H1 (cell line): Measurements from ENCODE around the gene CYTH1. TPM values are rescaled to one million over a fixed set of nuclear protein-coding genes. Genes with fewer than 3 reads are reported as not detected.

Experiments used
- CTCF ChIA-PET: fragments of 300-600 bp; sonication (Branson Sonifier 250); formaldehyde crosslinking; loops from one replicate; lab custom pipeline; 2021; ENCODE audit not compliant: partially characterized antibody; lab: Charles Lee
- POLR2A ChIA-PET: fragments of 300-600 bp; sonication (Branson Sonifier 250); formaldehyde crosslinking; loops from one replicate; lab custom pipeline; 2021; ENCODE audit warnings: inconsistent platforms; ENCODE audit not compliant: partially characterized antibody; lab: Charles Lee
- DNase-seq, 2 experiments: peaks; one replicate each; pipeline versions ENCODE4 v3.0.0 to v3.0.0-alpha.2; 2010 to 2022; ENCODE audit warnings: low spot score in 2 of 2, low read depth in 1 of 2, mixed read lengths in 1 of 2
- FAIRE-seq: peaks from 2 replicates; lab custom pipeline; 2011; peaks lifted over from hg19 to GRCh38; lab: Jason Lieb, UNC
- H2AFZ ChIP-seq: 2 replicates; pipeline ENCODE4 v1.8.1; 2012; ENCODE audit warnings: low read length, inconsistent platforms
- H2AK5ac ChIP-seq: 2 replicates; pipeline ENCODE4 v1.6.1; 2013; ENCODE audit warnings: low read depth, low read length
- H2BK120ac ChIP-seq: replicated peaks from 2 replicates; pipeline ENCODE3; 2013; ENCODE audit warnings: low read depth, low read length, inconsistent platforms
- H2BK12ac ChIP-seq: 2 replicates; pipeline ENCODE4 v1.6.1; 2013; ENCODE audit warnings: low read depth, low read length
- H2BK15ac ChIP-seq: 2 replicates; pipeline ENCODE4 v1.6.1; 2013; ENCODE audit warnings: low read length
- H2BK20ac ChIP-seq: 2 replicates; pipeline ENCODE4 v1.6.1; 2013; ENCODE audit warnings: low read length
- H2BK5ac ChIP-seq: 2 replicates; pipeline ENCODE4 v1.6.1; 2013; ENCODE audit warnings: low read depth, low read length
- H3K14ac ChIP-seq: 2 replicates; pipeline ENCODE4 v1.6.1; 2013; ENCODE audit warnings: inconsistent platforms; ENCODE audit not compliant: insufficient read length
- H3K18ac ChIP-seq: 2 replicates; pipeline ENCODE4 v1.6.1; 2013; ENCODE audit warnings: low read length; ENCODE audit errors: extremely low read depth
- H3K23ac ChIP-seq: 2 replicates; pipeline ENCODE4 v1.6.1; 2013; ENCODE audit warnings: inconsistent platforms; ENCODE audit not compliant: insufficient read length
- H3K23me2 ChIP-seq: 2 replicates; pipeline ENCODE4 v1.6.1; 2013; ENCODE audit warnings: low read depth, low read length
- H3K27ac ChIP-seq: 2 replicates; pipeline ENCODE4 v1.6.1; 2011; ENCODE audit warnings: low read depth, low read length, inconsistent platforms
- H3K27me3 ChIP-seq, 4 experiments: replicated peaks in 1 of 4; 1 replicate in 1 of 4; 2 replicates in 3 of 4; pipeline versions ENCODE4 v1.6.1 to v1.8.1; 2011 to 2013; ENCODE audit warnings: low read length in 3 of 4, mild to moderate bottlenecking in 3 of 4, inconsistent platforms in 2 of 4, mixed read lengths in 2 of 4, moderate library complexity in 1 of 4; ENCODE audit not compliant: control insufficient read depth in 3 of 4, insufficient read depth in 3 of 4; ENCODE audit errors: extremely low read depth in 1 of 4
- H3K36me3 ChIP-seq, 4 experiments: 2 replicates each; pipeline versions ENCODE4 v1.6.1 to v1.8.1; 2011 to 2013; ENCODE audit warnings: mild to moderate bottlenecking in 4 of 4, low read length in 3 of 4, moderate library complexity in 2 of 4, control low read depth in 1 of 4, inconsistent platforms in 1 of 4; ENCODE audit not compliant: insufficient read depth in 4 of 4, control insufficient read depth in 2 of 4
- H3K4ac ChIP-seq: replicated peaks from 2 replicates; pipeline ENCODE3; 2013; ENCODE audit warnings: low read length, low read depth, mixed read lengths, inconsistent platforms; ENCODE audit not compliant: insufficient read length
- H3K4me1 ChIP-seq, 4 experiments: replicated peaks in 1 of 4; 1 replicate in 1 of 4; 2 replicates in 3 of 4; pipeline versions ENCODE4 v1.6.1 to v1.8.1; 2011 to 2013; ENCODE audit warnings: low read length in 3 of 4, inconsistent platforms in 2 of 4, mixed read lengths in 1 of 4; ENCODE audit not compliant: insufficient read depth in 4 of 4, control insufficient read depth in 3 of 4
- H3K4me2 ChIP-seq, 2 experiments: 2 replicates each; pipeline versions ENCODE4 v1.6.1 to v1.8.1; 2011 to 2013; ENCODE audit warnings: low read depth in 2 of 2, low read length in 2 of 2, control low read depth in 1 of 2, inconsistent platforms in 1 of 2, mild to moderate bottlenecking in 1 of 2; ENCODE audit not compliant: insufficient read depth in 1 of 2
- H3K4me3 ChIP-seq, 4 experiments: fragments of 200-600, 300-600 bp in 1 of 4; sonication (generic), shearing (Covaris generic), sonication (Bioruptor Twin) in 1 of 4; 2 replicates each; pipeline versions ENCODE4 v1.5.1 to v1.8.1; 2011 to 2016; ENCODE audit warnings: low read length in 4 of 4, low read depth in 3 of 4, control low read depth in 2 of 4, inconsistent platforms in 2 of 4, mild to moderate bottlenecking in 2 of 4, mixed read lengths in 1 of 4, moderate library complexity in 1 of 4; ENCODE audit not compliant: insufficient read depth in 2 of 4; ENCODE audit errors: extremely low read depth in 1 of 4
- H3K56ac ChIP-seq: replicated peaks from 2 replicates; pipeline ENCODE3; 2013; ENCODE audit warnings: low read depth, mild to moderate bottlenecking, mixed read lengths, low read length, inconsistent platforms; ENCODE audit not compliant: insufficient read length
- H3K79me1 ChIP-seq: 2 replicates; pipeline ENCODE4 v1.6.1; 2013; ENCODE audit warnings: low read depth, low read length, control low read depth
- H3K79me2 ChIP-seq, 2 experiments: 2 replicates each; pipeline versions ENCODE4 v1.6.1 to v1.8.1; 2012 to 2013; ENCODE audit warnings: low read length in 2 of 2, mild to moderate bottlenecking in 2 of 2, inconsistent platforms in 1 of 2; ENCODE audit not compliant: insufficient read depth in 2 of 2, control insufficient read depth in 1 of 2
- H3K9ac ChIP-seq, 4 experiments: replicated peaks in 1 of 4; 1 replicate in 1 of 4; 2 replicates in 3 of 4; pipeline versions ENCODE4 v1.6.1 to v1.8.1; 2011 to 2013; ENCODE audit warnings: low read depth in 3 of 4, low read length in 3 of 4, control low read depth in 2 of 4, mild to moderate bottlenecking in 2 of 4, moderate library complexity in 2 of 4, inconsistent platforms in 1 of 4; ENCODE audit errors: extremely low read depth in 1 of 4
- H3K9me3 ChIP-seq, 2 experiments: 2 replicates each; pipeline versions ENCODE4 v1.6.1 to v1.8.1; 2012 to 2013; ENCODE audit warnings: mild to moderate bottlenecking in 2 of 2, moderate library complexity in 2 of 2, control low read depth in 1 of 2, inconsistent platforms in 1 of 2, low read depth in 1 of 2, low read length in 1 of 2, mixed read lengths in 1 of 2; ENCODE audit not compliant: insufficient read depth in 2 of 2
- H4K20me1 ChIP-seq, 2 experiments: replicated peaks in 1 of 2; 2 replicates each; pipeline versions ENCODE3 to v1.8.1; 2011 to 2013; ENCODE audit warnings: inconsistent platforms in 2 of 2, low read length in 2 of 2, mild to moderate bottlenecking in 1 of 2; ENCODE audit not compliant: insufficient read depth in 2 of 2, control insufficient read depth in 1 of 2
- H4K5ac ChIP-seq: 2 replicates; pipeline ENCODE4 v1.6.1; 2013; ENCODE audit warnings: low read length, low read depth, mixed read lengths, inconsistent platforms; ENCODE audit not compliant: insufficient read length
- H4K8ac ChIP-seq: 2 replicates; pipeline ENCODE4 v1.8.0; 2013; ENCODE audit warnings: mild to moderate bottlenecking, moderate library complexity, low read length, inconsistent platforms; ENCODE audit not compliant: insufficient read depth; ENCODE audit errors: extremely low read depth
- H4K91ac ChIP-seq: replicated peaks from 2 replicates; pipeline ENCODE3; 2013; ENCODE audit warnings: low read length, mixed read lengths, inconsistent platforms; ENCODE audit not compliant: insufficient read length
- BCL11A ChIP-seq, 2 experiments: IDR thresholded peaks; one replicate each; pipeline ENCODE4 v1.6.1; 2011; ENCODE audit warnings: low read depth in 2 of 2, low read length in 2 of 2, mild to moderate bottlenecking in 2 of 2
- BRCA1 ChIP-seq: IDR thresholded peaks from 2 replicates; pipeline ENCODE4 v1.6.1; 2012; ENCODE audit warnings: low read depth, low read length, improper control_type of control experiment
- EZH2 ChIP-seq: fragments of 200-600 bp; sonication (generic); IDR thresholded peaks from 2 replicates; pipeline ENCODE4 v1.7.1; 2012; ENCODE audit warnings: low read depth, mild to moderate bottlenecking, moderate library complexity, low read length, inconsistent platforms; ENCODE audit not compliant: severe bottlenecking
- HDAC6 ChIP-seq: IDR thresholded peaks from one replicate; pipeline ENCODE4 v1.7.1; 2012; ENCODE audit warnings: low read depth, mild to moderate bottlenecking, inconsistent platforms, low read length, moderate library complexity
- POLR2A ChIP-seq, 2 experiments: IDR thresholded peaks; 1 replicate in 1 of 2; 2 replicates in 1 of 2; pipeline ENCODE4 v1.6.1; 2011; ENCODE audit warnings: low read depth in 2 of 2, low read length in 2 of 2, mild to moderate bottlenecking in 2 of 2; ENCODE audit errors: control extremely low read depth in 1 of 2
- RBBP5 ChIP-seq: IDR thresholded peaks from 2 replicates; pipeline ENCODE4 v1.7.1; 2012; ENCODE audit warnings: low read depth, mild to moderate bottlenecking, inconsistent platforms, low read length, moderate library complexity, borderline replicate concordance
- RNF2 ChIP-seq: fragments of 200-900, 300-1000 bp; sonication (generic); IDR thresholded peaks from 2 replicates; pipeline ENCODE4 v1.7.1; 2016; ENCODE audit warnings: borderline replicate concordance, low read depth, mild to moderate bottlenecking, antibody characterized with exemption, low read length; ENCODE audit not compliant: poor library complexity, severe bottlenecking; ENCODE audit errors: missing control alignments
- SP2 ChIP-seq: IDR thresholded peaks from 2 replicates; pipeline ENCODE4 v1.6.1; 2012; ENCODE audit warnings: mild to moderate bottlenecking, low read length, inconsistent platforms
- TAF7 ChIP-seq: optimal IDR thresholded peaks from 2 replicates; pipeline ENCODE3; 2011; ENCODE audit warnings: low read depth, mild to moderate bottlenecking, inconsistent platforms, low read length, moderate library complexity, borderline replicate concordance
- WGBS, 2 experiments: shearing (Covaris generic) in 1 of 2; methylation state at CpG; one replicate each; pipeline versions ENCODE4 v1.1.6 to v1.1.7; 2013 to 2015; ENCODE audit warnings: low lambda C conversion rate in 2 of 2, mixed read lengths in 2 of 2, inconsistent platforms in 1 of 2, low coverage in 1 of 2, missing lambda C conversion rate in 1 of 2; ENCODE audit not compliant: insufficient replicate concordance in 2 of 2, insufficient coverage in 1 of 2, insufficient read length in 1 of 2; ENCODE audit errors: extremely low coverage in 1 of 2, missing lambda C conversion rate in 1 of 2; 5-methylcytosine and 5-hydroxymethylcytosine counted together
- polyA plus RNA-seq, 7 experiments: library from polyadenylated mRNA; depleted of rRNA in 3 of 7; stranded (reverse) in 5 of 7; unstranded in 2 of 7; fragments of >200 nt in 5 of 7; fragments of 200-250 nt in 2 of 7; gene quantifications; 1 replicate in 5 of 7; 2 replicates in 1 of 7; 4 replicates in 1 of 7; pipeline versions ENCODE4 v1.2.1 to v1.2.3, GENCODE V29; 2011 to 2013; ENCODE audit warnings: missing spikeins in 2 of 7, mixed read lengths in 2 of 7
- total RNA-seq: library from RNA; stranded (reverse); fragmentation: NEBNext Ultra II Directional; extraction: Animal tissue kit (Norgen Biotek cat#: 25700); gene quantifications from 2 replicates; pipeline ENCODE4 v1.2.1, GENCODE V29; 2021
- TF ChIP-seq, protein P1 (sequence below): IDR thresholded peaks from 2 replicates; pipeline ENCODE4 v1.6.1; 2011; ENCODE audit warnings: low read length, improper control_type of control experiment

The CYTH1 gene
- total and polyA plus RNA-seq, 2 of the 8 experiments (the other 6 are each of a cell fraction or from before 2014, with no cell fraction given) = 12.8 to 14.8 TPM

DNA sequence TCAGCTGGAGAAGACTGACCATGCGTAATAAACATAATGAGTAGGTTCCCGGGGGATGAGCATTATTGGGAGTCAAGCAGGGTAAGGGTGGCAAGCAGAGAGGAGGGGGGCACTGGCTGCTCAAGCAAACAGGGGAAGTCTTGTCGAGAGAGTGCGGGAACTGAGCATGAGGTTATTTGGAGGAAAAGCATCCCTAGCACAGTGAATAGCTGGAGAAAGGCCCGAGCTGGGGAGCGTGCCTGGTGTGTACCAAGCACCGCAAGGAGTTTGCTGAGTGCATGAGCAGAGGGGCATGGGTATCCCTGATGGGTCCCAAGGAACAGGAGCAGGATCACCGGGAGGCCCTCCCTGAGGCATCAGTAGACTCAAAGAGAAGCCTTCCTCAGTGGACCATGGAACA is 17.2 kb downstream of the CYTH1 start:
- no peak overlapping the region for H3K4ac ChIP-seq
- no peak overlapping the region for H2BK5ac ChIP-seq
- no peak overlapping the region for H2BK20ac ChIP-seq
- no peak overlapping the region for H3K4me2 ChIP-seq
- no peak overlapping the region for H2AK5ac ChIP-seq
- H4K91ac ChIP-seq = no peak overlapping the region
- no peak overlapping the region for H4K5ac ChIP-seq
- no peak overlapping the region for H3K4me3 ChIP-seq
- peaks cover 0 to 6% of the 10 kb centered on the region in 2 experiments for H4K20me1 ChIP-seq
- H2BK120ac ChIP-seq = no peak overlapping the region
- H3K23me2 ChIP-seq = peaks cover 2% of the 10 kb centered on the region; the same call in 1 of the 2 replicates
- H3K18ac ChIP-seq = no peak overlapping the region
- no peaks in the 10 kb centered on the region for H3K27me3 ChIP-seq
- no peak for FAIRE-seq
- H3K36me3 ChIP-seq = no peaks in the 10 kb centered on the region
- no peaks in the 10 kb centered on the region; a peak in 1 of 7 replicates for H3K4me1 ChIP-seq
- ChIA-PET POLR2A (interaction anchor here (0.6 kb wide), 1 partner anchor 174 kb away, joined by 3 read pairs; no protein-coding TSS in a partner anchor), CTCF (no interaction called here)
- H2BK12ac ChIP-seq = no peak overlapping the region
- H2BK15ac ChIP-seq = no peak overlapping the region
- no peak overlapping the region for H2AFZ ChIP-seq
- H3K23ac ChIP-seq = no peak overlapping the region
- H3K9ac ChIP-seq = no peak overlapping the region
- peak overlapping the region; percentile 35; the same call in 1 of the 2 replicates for H4K8ac ChIP-seq
- no peak for DNase-seq
- TF ChIP-seq BCL11A (IDR thresholded peaks at IDR 0.05; ENCODE audit: low read depth in 2 of 2, low read length in 2 of 2) (no peak), EZH2 (no peak), HDAC6 (no peak), BRCA1 (no peak), SP2 (no peak), RBBP5 (no peak), RNF2 (no peak), TAF7 (no peak), POLR2A (IDR thresholded peaks at IDR 0.05; ENCODE audit: control extremely low read depth in 1 of 2, low read depth in 2 of 2, low read length in 2 of 2) (no peak)
- TF ChIP-seq, protein P1, sequence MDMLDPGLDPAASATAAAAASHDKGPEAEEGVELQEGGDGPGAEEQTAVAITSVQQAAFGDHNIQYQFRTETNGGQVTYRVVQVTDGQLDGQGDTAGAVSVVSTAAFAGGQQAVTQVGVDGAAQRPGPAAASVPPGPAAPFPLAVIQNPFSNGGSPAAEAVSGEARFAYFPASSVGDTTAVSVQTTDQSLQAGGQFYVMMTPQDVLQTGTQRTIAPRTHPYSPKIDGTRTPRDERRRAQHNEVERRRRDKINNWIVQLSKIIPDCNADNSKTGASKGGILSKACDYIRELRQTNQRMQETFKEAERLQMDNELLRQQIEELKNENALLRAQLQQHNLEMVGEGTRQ = no peak
- WGBS, 2 experiments = 94% methylated on average over 8 of the region's 8 CpGs; no CpG with 5 or more reads in 1 of the 2 experiments
- H3K27ac ChIP-seq = no peak overlapping the region
- peaks cover 0 to 4% of the 10 kb centered on the region in 2 experiments; a peak in 2 of 4 replicates for H3K79me2 ChIP-seq
- H3K56ac ChIP-seq = no peak overlapping the region
- no peaks in the 10 kb centered on the region; a peak in 1 of 4 replicates for H3K9me3 ChIP-seq
- peaks cover 9% of the 10 kb centered on the region for H3K79me1 ChIP-seq
- H3K14ac ChIP-seq = no peak overlapping the region
